Stimulated activated CD4-positive, alpha-beta T cell treated with anti-CD3 and anti-CD28 coated beads, Interleukin-4, amount 100 ng/mL, for 24 hours (primary cell): ENCODE measurements around the gene CPNE8.

ENCODE experiments used
- DNase-seq: peaks from one replicate; pipeline ENCODE4 v3.0.0-alpha.2; 2020

CPNE8 gene

DNA sequence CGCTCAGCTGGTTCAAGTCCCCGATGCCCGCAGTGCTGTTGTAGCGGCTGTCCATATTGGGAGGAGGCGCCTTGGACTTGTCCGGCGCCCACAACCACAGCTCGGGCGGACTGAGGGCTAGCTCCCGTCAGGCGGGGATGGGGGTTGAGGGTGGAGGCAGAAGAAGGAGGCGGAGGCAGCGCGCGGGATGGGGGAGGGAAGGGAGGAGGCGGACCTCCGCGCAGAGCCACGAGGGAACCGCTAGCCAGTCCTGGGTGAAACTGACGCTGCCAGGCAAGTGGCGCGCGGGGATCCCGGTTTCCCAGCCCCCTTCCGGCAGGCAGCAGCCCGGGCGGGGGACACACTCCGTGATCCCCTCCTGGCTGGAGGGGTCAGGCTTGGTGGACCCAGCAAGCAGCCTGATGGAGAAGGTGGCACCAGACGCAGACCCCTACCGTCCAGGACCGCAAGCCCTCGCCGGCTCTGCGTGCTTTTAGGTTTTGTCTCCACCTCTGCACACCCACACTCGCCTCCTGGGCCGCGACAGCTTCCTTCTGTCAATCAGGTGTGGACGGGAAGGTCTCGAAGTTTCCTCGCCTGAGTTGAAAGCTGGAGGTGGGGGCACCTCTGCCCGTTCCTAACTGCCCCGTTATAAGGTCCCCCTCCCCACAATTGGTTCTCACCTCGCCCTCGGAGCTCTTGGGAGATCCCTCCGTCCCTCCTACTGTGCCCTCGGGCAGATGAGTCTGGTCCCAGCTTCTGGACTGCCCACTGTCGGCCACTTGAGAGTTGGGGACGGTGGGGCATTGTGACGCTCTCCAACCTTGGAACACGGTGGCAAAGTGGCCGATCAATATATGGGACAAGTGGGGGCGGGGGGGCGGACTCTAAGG lies at the start of gene CPNE8:
TSS of gene CPNE8 (minus strand) at position 112 of the 872 bp plus-strand sequence. CDS start at position 55, 57 bp downstream.
- peak; percentile 45 for DNase-seq

- no peak for DNase-seq
These were observed 49.0 kb upstream of the CPNE8 start for GRCh38 chr12:38954238-38954873.

- DNase-seq, result no peak
These were observed 44.0 kb upstream of the CPNE8 start for GRCh38 chr12:38949363-38949762.

DNA sequence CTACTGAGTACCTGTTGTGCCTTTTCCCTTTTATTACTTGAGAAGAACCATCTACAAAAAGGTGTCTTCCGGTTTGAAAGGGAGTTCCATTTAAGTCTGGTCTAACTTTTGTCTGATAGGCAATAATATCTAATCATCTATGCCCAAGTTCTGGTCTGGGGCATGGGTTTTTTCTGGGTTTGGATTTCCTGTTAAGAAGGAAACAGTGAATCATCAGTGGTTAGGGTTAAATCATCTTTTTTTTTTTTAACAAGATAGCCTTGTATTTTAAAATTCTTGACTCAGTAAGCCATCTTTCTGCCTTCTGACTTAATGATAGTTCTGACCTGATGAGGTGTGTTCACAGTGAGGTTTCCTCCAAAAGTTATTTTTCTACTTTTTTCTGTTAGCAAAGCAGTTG lies 29.3 kb upstream of the CPNE8 start:
- no peak for DNase-seq

DNA sequence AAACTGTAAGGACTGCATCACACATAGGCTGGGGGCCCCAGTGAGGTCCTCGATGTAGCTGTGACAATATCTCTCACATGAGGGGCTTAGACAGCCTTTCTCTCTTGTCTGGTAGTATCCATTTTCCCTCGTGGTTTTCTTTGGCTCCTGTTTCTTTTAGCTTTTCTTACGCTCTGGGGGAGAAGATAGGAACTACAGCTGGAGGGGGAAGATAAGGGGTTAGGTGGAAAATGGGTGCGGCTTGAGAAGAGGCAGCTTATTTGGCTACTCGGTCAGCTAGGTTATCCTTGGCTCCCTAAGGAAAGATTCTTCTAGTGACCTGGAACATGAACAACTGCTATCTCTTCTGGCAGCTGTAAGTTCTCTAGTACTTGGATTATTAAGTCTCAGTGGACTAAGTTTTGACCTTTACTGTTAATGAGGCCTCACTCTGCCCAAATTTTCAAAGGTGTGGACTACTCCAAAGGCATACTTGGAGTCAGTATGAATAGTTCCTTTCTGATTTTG lies 28.7 kb upstream of the CPNE8 start:
- DNase-seq, result no peak

- no peak for DNase-seq
These were observed 26.9 kb upstream of the CPNE8 start for GRCh38 chr12:38932320-38932719.

GRCh38 chr12:38931461-38931860 lies 26.1 kb upstream of the CPNE8 start:
- DNase-seq, result no peak

DNA sequence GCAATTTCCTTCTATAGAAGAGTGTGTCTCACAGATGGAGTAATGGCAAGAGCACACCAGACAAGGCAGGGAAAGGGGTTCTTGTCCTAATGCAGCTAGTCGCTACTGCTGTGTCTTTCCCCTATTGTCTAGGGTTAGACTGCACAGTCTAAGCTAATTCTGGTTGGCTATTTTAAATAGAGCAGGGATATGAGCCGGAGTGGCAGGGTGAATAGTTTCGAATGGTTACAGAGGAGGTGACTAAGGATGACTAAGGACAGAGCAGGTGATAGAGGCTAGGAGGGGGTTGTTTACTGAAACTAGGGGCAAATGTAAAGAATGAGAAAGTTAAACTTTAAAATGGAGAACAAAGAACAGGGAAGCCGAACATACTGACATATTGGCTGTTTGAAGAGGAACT lies 25.6 kb upstream of the CPNE8 start:
- no peak for DNase-seq

DNA sequence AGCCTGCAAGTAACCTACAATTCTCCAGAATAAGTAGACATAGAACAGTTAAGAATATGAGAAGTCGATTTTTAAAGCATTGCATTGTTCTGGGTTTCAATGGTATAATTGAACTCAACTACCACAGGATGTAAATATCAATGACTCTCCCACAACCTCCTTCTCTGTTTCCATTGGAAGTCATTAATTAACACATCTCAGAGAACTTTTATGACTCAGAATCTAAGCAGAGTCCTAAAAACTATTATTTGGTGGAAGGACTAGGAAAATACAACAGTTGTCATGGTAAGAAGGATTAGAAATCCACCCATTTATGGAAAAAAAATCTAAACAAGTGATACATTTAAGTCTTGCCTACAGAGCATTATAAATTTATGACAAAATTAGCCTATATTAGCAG lies 21.1 kb upstream of the CPNE8 start:
- no peak for DNase-seq

GRCh38 chr12:38921025-38921677 lies 15.8 kb upstream of the CPNE8 start:
- peak; percentile 49 for DNase-seq

GRCh38 chr12:38919191-38919590 lies 13.8 kb upstream of the CPNE8 start:
- DNase-seq, result no peak

GRCh38 chr12:38915429-38916182 lies 10.2 kb upstream of the CPNE8 start:
- DNase-seq, result no peak

DNA sequence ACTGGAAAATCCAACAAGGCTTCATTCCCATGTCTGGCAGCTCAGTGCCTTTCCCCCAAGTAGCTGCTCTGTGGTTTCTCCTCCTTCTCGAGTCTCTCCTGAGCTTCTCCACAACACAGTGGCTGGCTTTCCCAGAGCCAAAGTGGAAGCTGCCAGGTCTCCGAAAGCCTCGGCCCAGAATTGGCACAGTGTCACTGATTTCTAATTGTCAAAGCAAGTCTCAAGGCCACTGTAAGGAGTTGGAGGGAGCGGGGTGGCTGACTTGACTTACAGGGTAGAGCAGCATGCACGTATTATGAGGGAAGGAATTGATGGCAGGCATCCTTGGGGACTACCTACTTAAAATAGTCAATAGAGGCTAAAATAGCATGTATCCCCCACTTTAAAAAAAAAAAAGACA lies 6.7 kb upstream of the CPNE8 start:
- DNase-seq, result no peak

GRCh38 chr12:38911611-38912010 lies 6.2 kb upstream of the CPNE8 start:
- no peak for DNase-seq

DNA sequence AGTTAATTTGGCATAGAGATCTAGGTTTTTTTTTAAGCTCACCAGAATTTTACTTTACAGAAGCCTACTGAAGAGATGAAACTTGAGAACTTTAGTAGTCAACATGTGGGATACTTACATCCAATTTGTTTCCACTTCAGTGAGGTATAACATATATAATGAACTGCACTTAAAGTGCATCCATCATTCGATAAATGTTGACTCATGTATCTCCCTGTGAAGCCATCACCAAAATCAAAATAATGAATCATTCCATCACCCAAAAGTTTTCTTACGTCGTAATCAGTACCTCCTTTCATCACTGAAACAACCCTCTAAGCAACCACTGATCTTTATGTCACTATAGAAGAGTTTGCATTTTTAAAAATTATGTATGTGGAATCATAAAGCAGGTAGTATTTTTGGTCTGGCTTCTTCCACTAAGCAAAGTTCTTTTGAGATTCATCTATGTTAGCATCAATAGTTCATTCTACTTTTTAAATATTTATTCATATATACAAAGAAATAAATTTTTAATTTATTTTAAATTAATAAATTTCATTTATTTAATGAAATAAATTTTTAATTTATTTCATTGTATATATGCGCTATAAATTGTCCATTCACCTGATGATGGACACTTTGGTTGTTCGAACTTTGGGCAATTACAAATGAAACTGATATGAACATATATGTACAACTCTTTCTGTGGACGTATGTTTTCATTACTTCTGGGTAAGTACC lies 2.0 kb upstream of the CPNE8 start:
- no peak for DNase-seq

DNA sequence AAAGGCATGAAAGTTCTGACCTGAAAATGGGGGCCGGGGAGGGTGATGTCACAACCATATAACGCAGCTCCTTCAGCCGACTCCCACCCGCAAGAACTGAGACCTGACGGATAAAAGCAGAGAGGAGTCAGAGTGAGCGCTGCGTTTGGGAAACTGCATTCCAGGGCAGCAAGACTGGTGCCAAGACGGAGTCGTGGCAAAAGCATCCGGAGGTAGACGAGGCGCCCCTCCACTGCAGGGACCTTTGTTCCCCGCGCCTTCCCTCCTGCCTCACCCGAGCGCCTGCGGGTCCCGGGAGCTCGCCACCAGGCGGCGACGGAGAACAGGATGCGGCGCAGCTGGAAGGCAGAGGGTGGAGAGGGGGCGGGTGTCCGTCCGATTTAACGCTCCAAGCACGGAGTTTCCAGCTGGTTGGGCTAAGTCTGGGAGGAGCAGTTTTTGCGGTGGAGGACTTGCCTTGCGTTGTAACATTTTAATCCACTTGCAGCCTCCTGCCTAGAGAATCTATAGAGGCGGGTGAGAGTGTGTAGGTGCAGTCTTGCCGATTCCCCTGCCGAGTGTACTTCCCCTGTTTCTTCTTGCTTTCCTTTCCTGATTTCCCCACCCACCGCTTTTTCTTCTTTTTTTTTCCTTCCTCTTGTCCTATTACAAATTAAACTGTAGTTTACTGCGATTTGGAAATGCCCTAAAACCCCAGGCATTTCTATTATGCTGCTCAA lies 1.2 kb upstream of the CPNE8 start:
- peak; percentile 75 for DNase-seq

- DNase-seq, result peak; percentile 52
These were observed 583 bp downstream of the CPNE8 start for GRCh38 chr12:38904537-38905479.

DNA sequence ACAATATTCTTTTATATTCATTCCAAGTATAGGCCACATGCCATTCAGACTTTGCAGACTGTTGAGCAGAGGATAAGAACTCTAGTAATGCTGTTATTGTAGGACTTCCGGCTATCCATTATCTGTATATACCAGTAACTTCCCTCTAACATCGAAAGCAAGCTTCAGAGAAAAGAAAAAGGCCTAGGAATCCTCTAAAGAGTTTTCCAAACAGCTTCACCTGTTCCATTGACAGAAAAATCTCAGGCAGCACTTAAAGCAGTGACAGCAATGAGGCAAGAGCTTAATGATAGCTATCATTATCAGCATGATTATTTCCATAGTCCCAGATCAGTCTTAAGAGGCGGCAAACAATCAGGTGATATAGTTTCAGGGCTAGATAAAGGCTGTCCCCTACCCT lies 1.8 kb downstream of the CPNE8 start:
- no peak for DNase-seq

DNA sequence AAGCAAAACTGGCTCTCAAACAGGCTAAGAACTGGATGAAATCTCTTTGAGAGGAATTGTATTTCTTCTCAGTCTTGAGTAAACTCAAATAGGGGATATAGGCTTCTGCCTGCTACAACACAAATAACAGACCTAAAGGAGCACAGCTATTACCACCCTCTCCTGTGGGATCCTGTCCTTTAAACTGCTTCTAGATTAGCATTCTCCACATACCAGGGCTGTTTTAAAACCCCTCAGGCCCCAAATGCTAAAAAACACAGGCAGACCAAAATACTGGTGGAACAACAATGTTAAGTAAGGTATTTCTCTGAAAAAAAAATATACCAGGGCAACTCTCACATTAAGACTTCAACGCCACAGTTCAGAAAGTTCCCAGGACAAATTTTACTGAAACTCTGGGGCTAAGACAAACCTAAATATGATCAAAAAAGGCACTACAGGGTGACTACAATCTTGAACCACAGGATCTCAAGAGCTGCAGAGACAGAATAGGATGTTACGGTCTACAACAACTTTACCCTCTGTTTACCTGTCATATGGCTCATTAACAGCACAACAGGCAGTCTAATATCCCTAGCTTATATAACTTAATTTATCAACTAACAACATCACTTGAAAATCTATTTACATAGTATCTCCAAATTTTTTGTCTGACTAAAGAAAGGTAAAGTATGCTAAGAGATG lies 7.2 kb downstream of the CPNE8 start:
- DNase-seq, result no peak

DNA sequence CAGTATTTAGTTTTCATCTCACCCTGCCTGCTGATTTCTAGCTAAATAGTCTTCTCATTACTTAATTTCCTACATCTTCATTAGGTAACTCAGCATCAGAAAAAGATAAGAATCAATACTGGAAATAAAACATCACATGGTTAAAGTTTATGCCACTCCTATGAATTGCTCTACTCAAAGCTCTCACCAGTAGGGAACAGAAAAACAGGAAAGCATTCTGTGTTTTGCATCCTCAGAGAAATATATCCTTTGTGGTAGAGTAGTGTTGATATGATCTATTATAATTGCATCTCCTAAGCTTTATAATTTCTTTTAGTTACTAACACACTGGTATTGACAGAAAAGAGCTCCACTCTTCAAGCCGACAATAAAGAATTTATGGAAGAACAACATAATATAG lies 9.9 kb downstream of the CPNE8 start:
- no peak for DNase-seq
